ENCODE measurements around the gene DLEC1. TPM values are rescaled to one million over a fixed set of nuclear protein-coding genes. Genes with fewer than 3 reads are reported as not detected.

The DLEC1 gene
- total and polyA plus RNA-seq, 5 experiments from 2014 or later = 0.31 to 5.2 (median 0.37) TPM

- H3K4me1 Mint-ChIP-seq = peaks cover 0 to 8% (median under 1%) of the 10 kb centered on the region in 4 donors
- H3K27ac Mint-ChIP-seq = peak overlapping the region in 1 of 10 donors; percentile 59
- ATAC-seq (no peak), DNase-seq (no peak)
- H3K27me3 Mint-ChIP-seq = peaks cover 0 to 4% (median 0%) of the 10 kb centered on the region in 5 donors
- H3K36me3 Mint-ChIP-seq = peaks cover 3 to 7% (median 6%) of the 10 kb centered on the region in 3 donors
- POLR2A ChIA-PET = no interaction called here
- H3K9me3 Mint-ChIP-seq = peaks cover 0 to 7% (median 4%) of the 10 kb centered on the region in 9 donors
- H3K4me3 Mint-ChIP-seq = no peak overlapping the region
These were observed 71.5 kb downstream of the DLEC1 start for GRCh38 chr3:38110314-38111050.

- H3K9me3 Mint-ChIP-seq = no peaks in the 10 kb centered on the region
- no peak overlapping the region for H3K4me3 Mint-ChIP-seq
- H3K4me1 Mint-ChIP-seq = peaks cover 0 to 13% (median 3%) of the 10 kb centered on the region in 4 donors
- POLR2A ChIA-PET = no interaction called here
- peak overlapping the region in 1 of 10 donors; percentile 84 for H3K27ac Mint-ChIP-seq
- ATAC-seq (no peak), DNase-seq (no peak)
- H3K36me3 Mint-ChIP-seq = peaks cover 0 to 3% (median 0%) of the 10 kb centered on the region in 3 donors
- H3K27me3 Mint-ChIP-seq = no peaks in the 10 kb centered on the region
These were observed 72.2 kb downstream of the DLEC1 start for GRCh38 chr3:38111201-38111600.

GRCh38 chr3:38111696-38112377, 72.8 kb downstream of the DLEC1 start:
- ATAC-seq (no peak), DNase-seq (peak in 1 of 10 donors; percentile 28)
- Mint-ChIP-seq H3K4me1 (peaks cover 0 to 13% (median 3%) of the 10 kb centered on the region in 4 donors), H3K4me3 (no peak overlapping the region), H3K9me3 (no peaks in the 10 kb centered on the region), H3K27me3 (no peaks in the 10 kb centered on the region), H3K27ac (no peak overlapping the region), H3K36me3 (peaks cover 0 to 3% (median 0%) of the 10 kb centered on the region in 3 donors)
- POLR2A ChIA-PET = no interaction called here

GRCh38 chr3:38112378-38112761, 73.4 kb downstream of the DLEC1 start:
- H3K4me1 Mint-ChIP-seq = peaks cover 0 to 13% (median 3%) of the 10 kb centered on the region in 4 donors
- DNase-seq (peak in 1 of 10 donors; percentile 45), ATAC-seq (no peak)
- no peaks in the 10 kb centered on the region for H3K9me3 Mint-ChIP-seq
- POLR2A ChIA-PET = no interaction called here
- H3K27ac Mint-ChIP-seq = peak overlapping the region in 1 of 10 donors; percentile 13
- H3K4me3 Mint-ChIP-seq = no peak overlapping the region
- H3K27me3 Mint-ChIP-seq = no peaks in the 10 kb centered on the region
- H3K36me3 Mint-ChIP-seq = peaks cover 0 to 3% (median 0%) of the 10 kb centered on the region in 3 donors

- POLR2A ChIA-PET = no interaction called here
- DNase-seq = peak in 1 of 10 donors; percentile 36
- no peaks in the 10 kb centered on the region for H3K36me3 Mint-ChIP-seq
- no peaks in the 10 kb centered on the region for H3K27me3 Mint-ChIP-seq
- no peak overlapping the region for H3K4me3 Mint-ChIP-seq
- H3K27ac Mint-ChIP-seq = peak overlapping the region in 2 of 10 donors; percentile 24 to 57
- H3K4me1 Mint-ChIP-seq = peaks cover 6 to 16% (median 10%) of the 10 kb centered on the region in 4 donors
- ATAC-seq = no peak
- no peaks in the 10 kb centered on the region for H3K9me3 Mint-ChIP-seq
These were observed 75.3 kb downstream of the DLEC1 start for GRCh38 chr3:38114052-38114874.

GRCh38 chr3:38114875-38115644, 76.1 kb downstream of the DLEC1 start:
- no peaks in the 10 kb centered on the region for H3K9me3 Mint-ChIP-seq
- POLR2A ChIA-PET = no interaction called here
- DNase-seq (peak in 1 of 10 donors; percentile 48), ATAC-seq (no peak)
- H3K4me1 Mint-ChIP-seq = peaks cover 6 to 16% (median 11%) of the 10 kb centered on the region in 4 donors
- H3K36me3 Mint-ChIP-seq = no peaks in the 10 kb centered on the region
- no peaks in the 10 kb centered on the region for H3K27me3 Mint-ChIP-seq
- H3K27ac Mint-ChIP-seq = peak overlapping the region in 2 of 10 donors; percentile 52 to 85
- no peak overlapping the region for H3K4me3 Mint-ChIP-seq

- ATAC-seq (no peak), DNase-seq (peak in 1 of 10 donors; percentile 22)
- Mint-ChIP-seq H3K4me1 (peaks cover 6 to 17% (median 13%) of the 10 kb centered on the region in 4 donors), H3K9me3 (no peaks in the 10 kb centered on the region), H3K27ac (peak overlapping the region in 3 of 10 donors; percentile 52 to 85 (median 63)), H3K36me3 (peaks cover 0 to 6% (median 0%) of the 10 kb centered on the region in 3 donors), H3K27me3 (no peaks in the 10 kb centered on the region), H3K4me3 (no peak overlapping the region)
- POLR2A ChIA-PET = no interaction called here
These were observed 76.8 kb downstream of the DLEC1 start for GRCh38 chr3:38115645-38116427.

GRCh38 chr3:38116471-38117162, 77.6 kb downstream of the DLEC1 start:
- no peaks in the 10 kb centered on the region for H3K27me3 Mint-ChIP-seq
- H3K4me1 Mint-ChIP-seq = peaks cover 6 to 16% (median 13%) of the 10 kb centered on the region in 4 donors
- no peak for ATAC-seq
- H3K9me3 Mint-ChIP-seq = no peaks in the 10 kb centered on the region
- H3K4me3 Mint-ChIP-seq = no peak overlapping the region
- POLR2A ChIA-PET = interaction anchor here (1.0 kb wide), 1 partner anchor 20 kb away, joined by 5 read pairs; the partner anchor contains the start of gene ACAA1
- H3K36me3 Mint-ChIP-seq = peaks cover 0 to 9% (median 0%) of the 10 kb centered on the region in 3 donors
- peak overlapping the region in 1 of 10 donors; percentile 52 for H3K27ac Mint-ChIP-seq
- DNase-seq = peak in 1 of 10 donors; percentile 42

- POLR2A ChIA-PET = interaction anchor here (1.0 kb wide), 1 partner anchor 20 kb away, joined by 5 read pairs; the partner anchor contains the start of gene ACAA1
- H3K36me3 Mint-ChIP-seq = peaks cover 0 to 12% (median 0%) of the 10 kb centered on the region in 3 donors
- H3K27ac Mint-ChIP-seq = no peak overlapping the region
- H3K4me1 Mint-ChIP-seq = peaks cover 6 to 16% (median 13%) of the 10 kb centered on the region in 4 donors
- ATAC-seq (no peak), DNase-seq (peak in 1 of 10 donors; percentile 49)
- no peaks in the 10 kb centered on the region for H3K27me3 Mint-ChIP-seq
- H3K4me3 Mint-ChIP-seq = no peak overlapping the region
- no peaks in the 10 kb centered on the region for H3K9me3 Mint-ChIP-seq
These were observed 78.2 kb downstream of the DLEC1 start for GRCh38 chr3:38117163-38117716.

- peak; percentile 92 to 94 for ATAC-seq
- Mint-ChIP-seq H3K9me3 (no peaks in the 10 kb centered on the region), H3K36me3 (peaks cover 0 to 19% (median 0%) of the 10 kb centered on the region in 3 donors), H3K27me3 (no peaks in the 10 kb centered on the region), H3K27ac (peak overlapping the region in 9 of 10 donors; percentile 9 to 66 (median 48)), H3K4me1 (peaks cover 6 to 16% (median 13%) of the 10 kb centered on the region in 4 donors), H3K4me3 (no peak overlapping the region)
- DNase-seq = peak; percentile 52 to 83 (median 71)
- POLR2A ChIA-PET = interaction anchor here (0.6 to 1.4 kb wide), 2 partner anchors 19 to 113 kb away, joined by 3 to 4 read pairs; partner anchors contain the start of gene ACAA1
These were observed 78.9 kb downstream of the DLEC1 start for GRCh38 chr3:38117748-38118420.
